ENCODE measurements around the gene CPSF6.
"Not testable (repeated sequence)": the region's sequence is repeated elsewhere in the genome, so short reads cannot be mapped to it uniquely, and the experiment has no call there.

The CPSF6 gene, protein sequence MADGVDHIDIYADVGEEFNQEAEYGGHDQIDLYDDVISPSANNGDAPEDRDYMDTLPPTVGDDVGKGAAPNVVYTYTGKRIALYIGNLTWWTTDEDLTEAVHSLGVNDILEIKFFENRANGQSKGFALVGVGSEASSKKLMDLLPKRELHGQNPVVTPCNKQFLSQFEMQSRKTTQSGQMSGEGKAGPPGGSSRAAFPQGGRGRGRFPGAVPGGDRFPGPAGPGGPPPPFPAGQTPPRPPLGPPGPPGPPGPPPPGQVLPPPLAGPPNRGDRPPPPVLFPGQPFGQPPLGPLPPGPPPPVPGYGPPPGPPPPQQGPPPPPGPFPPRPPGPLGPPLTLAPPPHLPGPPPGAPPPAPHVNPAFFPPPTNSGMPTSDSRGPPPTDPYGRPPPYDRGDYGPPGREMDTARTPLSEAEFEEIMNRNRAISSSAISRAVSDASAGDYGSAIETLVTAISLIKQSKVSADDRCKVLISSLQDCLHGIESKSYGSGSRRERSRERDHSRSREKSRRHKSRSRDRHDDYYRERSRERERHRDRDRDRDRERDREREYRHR

GRCh38 chr12:69239352-69239921 lies at the start of gene CPSF6:
TSS of gene CPSF6 (plus strand) at chr12:69239569. CDS start at chr12:69239647, 78 bp downstream.
- DNase-seq (ENCODE audit: low spot score) = peak; percentile 96

GRCh38 chr12:69196302-69197288 lies 42.8 kb upstream of the CPSF6 start:
- no peak for DNase-seq (ENCODE audit: low spot score)

GRCh38 chr12:69199976-69200375 lies 39.4 kb upstream of the CPSF6 start:
- DNase-seq (ENCODE audit: low spot score) = not testable (repeated sequence)

DNA sequence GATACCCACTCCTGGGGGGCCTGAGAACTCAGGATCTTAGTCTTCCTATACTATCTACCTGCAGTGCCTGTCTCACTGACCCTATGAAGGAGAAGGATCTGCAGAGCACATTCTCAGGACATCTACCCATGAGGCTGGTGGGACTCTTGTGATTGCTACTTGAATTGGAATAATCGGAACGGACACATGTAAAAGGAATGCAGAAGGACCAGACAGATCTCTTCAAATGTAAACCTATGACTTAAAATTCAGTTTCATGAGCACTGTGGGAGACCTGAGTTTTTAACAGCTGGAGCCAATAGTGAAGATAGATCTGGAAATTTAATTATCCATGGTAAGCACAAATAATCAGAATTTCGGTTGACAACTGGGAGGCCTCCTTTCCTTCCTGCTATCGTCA lies 35.2 kb upstream of the CPSF6 start:
- no peak for DNase-seq (ENCODE audit: low spot score)

GRCh38 chr12:69210661-69211060 lies 28.7 kb upstream of the CPSF6 start:
- DNase-seq (ENCODE audit: low spot score) = no peak

DNA sequence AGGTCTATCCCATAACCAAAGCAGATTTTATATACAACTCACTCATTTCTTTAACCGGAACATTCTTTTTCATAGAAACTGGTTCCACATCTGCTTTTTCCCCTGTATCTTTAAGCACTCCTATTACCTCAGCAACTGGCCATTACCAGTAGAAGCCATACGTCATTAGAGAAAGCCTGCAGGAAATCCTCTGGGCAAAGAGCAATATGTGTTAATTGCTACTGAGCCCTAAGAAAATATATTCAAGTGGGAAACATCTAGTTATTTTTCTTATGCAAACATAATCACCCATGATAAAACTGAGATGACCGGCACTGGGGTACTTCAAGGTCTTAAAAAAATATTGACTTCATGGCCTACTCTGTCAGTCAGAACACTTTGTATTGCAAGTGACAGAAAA lies 28.2 kb upstream of the CPSF6 start:
- DNase-seq (ENCODE audit: low spot score) = no peak

- DNase-seq (ENCODE audit: low spot score) = no peak
Observed at GRCh38 chr12:69214169-69214568, 25.2 kb upstream of the CPSF6 start.

DNA sequence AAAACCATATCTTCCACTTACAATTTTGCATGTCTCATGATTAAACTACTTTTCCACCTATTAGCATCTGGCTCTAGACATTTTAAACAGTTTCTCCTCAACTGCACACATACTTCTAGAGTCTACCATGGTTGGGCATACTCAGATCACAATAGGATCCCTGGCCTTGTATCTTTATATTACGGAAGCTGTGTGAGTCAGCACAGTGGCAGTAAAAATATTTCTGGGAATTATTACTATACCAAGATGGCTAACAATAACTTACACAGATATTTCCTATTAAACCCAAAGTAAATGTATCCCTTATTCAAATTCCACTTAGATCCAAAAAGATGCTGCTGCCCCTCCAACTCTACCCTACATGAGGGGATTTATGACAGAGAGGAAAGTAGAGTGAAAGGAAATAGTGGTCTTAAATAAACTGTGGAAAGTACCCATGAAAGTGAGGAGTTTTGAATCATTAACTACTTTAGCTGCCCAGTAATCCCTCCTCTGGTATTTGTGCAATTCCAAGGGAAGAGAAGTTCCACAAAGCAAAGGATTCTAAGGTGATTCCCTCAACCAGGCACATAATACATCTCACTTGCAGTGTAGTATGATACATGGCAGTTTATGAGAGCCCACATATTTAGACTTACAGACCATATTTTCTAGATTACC lies 14.0 kb upstream of the CPSF6 start:
- DNase-seq (ENCODE audit: low spot score) = no peak

DNA sequence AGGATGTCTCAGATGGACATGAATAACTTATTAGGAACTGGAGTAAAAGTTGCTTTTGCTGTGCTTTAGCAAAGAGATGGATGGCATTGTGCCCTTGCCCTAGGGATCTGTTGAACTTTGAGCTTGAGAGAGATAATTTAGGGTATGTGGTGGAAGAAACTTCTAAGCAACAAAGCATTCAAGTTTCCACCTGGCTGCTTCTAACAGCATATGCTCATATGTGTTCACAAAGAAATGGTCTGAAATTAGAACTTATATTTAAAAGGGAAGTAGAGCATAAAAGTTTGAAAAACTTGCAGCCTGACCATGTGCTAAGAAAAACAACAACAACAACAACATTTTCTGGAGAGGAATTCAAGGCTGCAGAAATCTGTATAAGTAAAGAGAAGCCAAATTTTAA lies 7.9 kb upstream of the CPSF6 start:
- DNase-seq (ENCODE audit: low spot score) = no peak

DNA sequence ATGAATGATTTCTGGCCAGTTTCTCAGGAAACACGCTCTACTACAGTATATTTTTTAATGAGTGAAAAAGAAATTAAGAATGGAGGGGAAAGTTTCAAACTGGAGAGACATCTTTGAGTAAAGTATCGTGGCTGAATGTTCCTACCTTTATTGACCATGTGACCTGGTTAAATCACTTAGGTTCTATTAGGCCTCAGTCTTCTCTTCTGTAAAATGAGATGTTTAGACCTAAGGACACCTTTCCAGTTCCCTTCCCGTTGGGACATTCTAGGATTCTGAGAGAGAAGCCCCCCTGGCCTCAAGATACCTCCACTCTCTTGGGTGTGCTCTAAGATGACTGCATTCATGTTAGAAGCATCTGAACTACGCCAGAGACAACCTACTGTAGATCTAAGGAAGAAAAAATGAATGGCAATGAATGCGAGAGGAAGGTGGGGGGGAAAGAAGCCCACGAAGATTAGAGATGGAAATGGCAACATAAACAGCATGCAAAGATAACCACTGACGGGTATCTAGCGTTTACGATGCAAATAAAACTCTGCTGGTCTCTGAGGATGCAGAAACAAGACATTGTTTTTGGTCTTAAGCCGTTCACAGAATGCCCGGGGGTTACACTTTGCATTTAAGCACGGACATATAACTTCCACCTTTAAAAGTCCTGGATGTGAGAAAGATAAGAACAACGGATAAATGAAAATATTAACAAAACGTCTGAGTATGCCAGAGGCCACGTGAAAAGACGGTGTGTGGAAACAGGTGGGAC lies 599 bp upstream of the CPSF6 start:
- no peak for DNase-seq (ENCODE audit: low spot score)

- peak; percentile 45 for DNase-seq (ENCODE audit: low spot score)
Observed at GRCh38 chr12:69239922-69240630, 707 bp downstream of the CPSF6 start.

DNA sequence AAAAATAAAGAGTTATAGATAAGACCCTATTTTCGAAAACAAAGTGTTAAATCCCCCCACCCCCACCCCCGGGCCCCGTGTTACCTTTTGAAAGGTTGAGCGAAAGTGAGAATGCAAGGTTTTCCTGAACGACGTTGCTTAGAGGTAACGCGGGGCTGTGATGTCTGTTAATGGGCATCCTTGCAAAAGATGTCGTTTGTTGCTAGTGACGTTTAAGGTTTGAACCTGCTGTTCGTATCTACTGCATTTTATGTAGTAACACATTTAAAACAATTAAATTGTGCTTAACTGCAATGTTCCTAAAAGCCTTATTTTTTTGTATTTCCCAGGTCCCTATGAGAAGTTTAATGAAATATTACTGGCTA lies 1.2 kb downstream of the CPSF6 start:
- DNase-seq (ENCODE audit: low spot score) = no peak

DNA sequence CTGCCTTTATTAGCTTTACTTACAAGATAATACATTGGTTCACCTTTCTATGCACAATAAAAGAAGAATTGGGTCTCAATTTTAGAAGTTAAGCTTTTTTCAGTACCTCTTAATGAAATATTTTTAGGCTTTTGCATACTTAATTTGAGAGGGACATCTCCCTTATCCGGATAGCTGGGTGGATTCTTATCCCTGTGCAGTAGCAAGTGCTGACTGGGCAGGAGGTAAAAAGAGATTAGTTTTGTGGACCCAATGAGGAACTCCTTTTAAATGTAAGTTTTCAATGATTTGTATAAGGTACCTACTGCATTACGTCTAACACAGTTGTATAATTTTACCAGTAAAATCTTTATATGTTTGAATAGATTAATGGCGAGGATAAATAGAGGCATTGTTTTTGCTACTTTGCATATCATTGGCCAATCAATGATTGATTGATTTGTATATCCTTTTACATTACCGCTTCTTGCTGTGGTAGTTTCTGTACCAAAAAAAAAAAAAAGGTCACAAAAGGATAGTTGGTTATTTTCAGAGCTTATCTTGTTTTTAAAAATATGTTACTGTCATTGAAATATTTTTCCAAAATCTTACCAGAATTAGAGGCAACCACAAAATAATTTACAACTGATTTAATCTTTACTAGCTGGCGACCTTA lies 2.2 kb downstream of the CPSF6 start:
- DNase-seq (ENCODE audit: low spot score) = no peak

- DNase-seq (ENCODE audit: low spot score) = no peak
Observed at GRCh38 chr12:69243099-69244084, 4.0 kb downstream of the CPSF6 start.

DNA sequence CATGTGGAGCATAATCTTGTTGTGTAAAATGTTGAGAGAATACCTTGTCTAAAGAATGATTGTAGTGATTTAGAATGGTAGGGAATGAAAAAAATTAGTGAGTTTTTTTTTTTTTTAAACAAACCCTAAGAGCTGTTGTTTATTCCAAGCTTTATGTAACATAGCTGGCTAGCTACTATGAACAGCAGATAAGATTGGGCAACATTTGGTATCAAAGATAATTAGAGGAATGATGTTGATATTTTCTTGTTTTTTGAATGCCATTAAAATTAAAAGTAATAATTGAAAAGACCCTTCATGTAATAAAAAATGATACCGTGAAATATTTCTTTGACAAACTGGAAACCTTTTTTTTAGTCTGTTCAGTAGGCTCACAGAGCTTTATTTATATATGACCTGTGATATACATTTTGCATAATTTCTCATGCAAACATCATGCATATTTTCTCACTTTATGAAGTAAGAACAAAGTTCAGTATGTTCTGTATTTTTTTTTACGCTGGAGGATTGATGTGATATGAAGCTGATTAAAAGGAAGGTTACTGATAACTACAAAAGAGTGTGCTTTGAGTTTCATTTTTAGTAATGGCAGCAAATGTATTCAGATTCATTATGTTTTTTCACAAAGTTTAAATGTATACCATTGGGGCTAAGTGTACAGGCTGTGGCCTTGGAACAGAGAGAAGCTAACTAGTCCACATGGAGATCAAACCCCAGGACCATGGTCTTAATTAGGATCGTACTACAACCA lies 8.1 kb downstream of the CPSF6 start:
- no peak for DNase-seq (ENCODE audit: low spot score)

GRCh38 chr12:69252033-69252432 lies 12.7 kb downstream of the CPSF6 start:
- DNase-seq (ENCODE audit: low spot score) = no peak

GRCh38 chr12:69254046-69254445 lies 14.7 kb downstream of the CPSF6 start:
- DNase-seq (ENCODE audit: low spot score) = peak; percentile 12

DNA sequence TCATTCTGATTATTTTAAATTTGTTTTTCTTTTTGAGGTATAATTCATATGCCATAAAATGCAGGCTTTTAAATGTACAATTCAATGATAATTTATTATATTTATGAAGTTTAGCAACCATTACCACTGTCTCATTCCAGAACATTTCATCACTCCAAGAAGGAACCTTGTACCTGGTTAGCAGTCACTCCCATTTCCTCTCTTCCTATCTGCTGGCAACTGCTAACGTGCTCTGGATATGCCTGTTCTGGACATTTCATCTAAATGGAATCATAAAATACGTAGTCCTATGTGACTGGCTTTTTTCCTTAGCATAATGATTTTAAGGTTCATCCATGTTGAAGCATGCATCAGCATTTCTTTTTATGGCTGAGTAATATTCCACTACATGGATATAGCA lies 15.5 kb downstream of the CPSF6 start:
- DNase-seq (ENCODE audit: low spot score) = no peak

Measured in AG08396 (cell line).